ENCODE data around the gene LUC7L2. TPM values are rescaled to one million over a fixed set of nuclear protein-coding genes. Genes with fewer than 3 reads are reported as not detected.

Gene LUC7L2
- total and polyA plus RNA-seq, 2 donors (not counting 1 experiment from before 2014, with no cell fraction given): 26.5 to 142 TPM

GRCh38 chr7:139421123-139421522 is 61.4 kb downstream of the LUC7L2 start:
- no peaks in the 10 kb centered on the region for H3K9me3 Mint-ChIP-seq (ENCODE audit: insufficient read depth)
- H3K4me3 Mint-ChIP-seq: no peak overlapping the region
- H3K4me1 Mint-ChIP-seq: no peaks in the 10 kb centered on the region
- no peak overlapping the region for H3K4me2 ChIP-seq (replicated peaks; ENCODE audit: low read depth, low read length, poor library complexity, severe bottlenecking)
- DNase-seq (no peak), ATAC-seq (ENCODE audit: low read depth) (no peak)
- WGBS (ENCODE audit: insufficient coverage): no CpG with 5 or more reads among the region's 1 CpG
- H3K27ac Mint-ChIP-seq: no peak overlapping the region
- no peaks in the 10 kb centered on the region for H4K20me1 ChIP-seq (ENCODE audit: control insufficient read depth, insufficient read depth, low read length, poor library complexity, severe bottlenecking)
- TF ChIP-seq, protein P1, sequence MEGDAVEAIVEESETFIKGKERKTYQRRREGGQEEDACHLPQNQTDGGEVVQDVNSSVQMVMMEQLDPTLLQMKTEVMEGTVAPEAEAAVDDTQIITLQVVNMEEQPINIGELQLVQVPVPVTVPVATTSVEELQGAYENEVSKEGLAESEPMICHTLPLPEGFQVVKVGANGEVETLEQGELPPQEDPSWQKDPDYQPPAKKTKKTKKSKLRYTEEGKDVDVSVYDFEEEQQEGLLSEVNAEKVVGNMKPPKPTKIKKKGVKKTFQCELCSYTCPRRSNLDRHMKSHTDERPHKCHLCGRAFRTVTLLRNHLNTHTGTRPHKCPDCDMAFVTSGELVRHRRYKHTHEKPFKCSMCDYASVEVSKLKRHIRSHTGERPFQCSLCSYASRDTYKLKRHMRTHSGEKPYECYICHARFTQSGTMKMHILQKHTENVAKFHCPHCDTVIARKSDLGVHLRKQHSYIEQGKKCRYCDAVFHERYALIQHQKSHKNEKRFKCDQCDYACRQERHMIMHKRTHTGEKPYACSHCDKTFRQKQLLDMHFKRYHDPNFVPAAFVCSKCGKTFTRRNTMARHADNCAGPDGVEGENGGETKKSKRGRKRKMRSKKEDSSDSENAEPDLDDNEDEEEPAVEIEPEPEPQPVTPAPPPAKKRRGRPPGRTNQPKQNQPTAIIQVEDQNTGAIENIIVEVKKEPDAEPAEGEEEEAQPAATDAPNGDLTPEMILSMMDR (IDR thresholded peaks at IDR 0.05): no peak
- TF ChIP-seq EZH2 (IDR thresholded peaks at IDR 0.05; ENCODE audit: borderline replicate concordance, insufficient read depth, low read depth, low read length, poor library complexity, severe bottlenecking): no peak
- H3K4me1 ChIP-seq (ENCODE audit: control insufficient read depth in 2 of 2, insufficient read depth in 2 of 2, low read length in 2 of 2): no peaks in the 10 kb centered on the region
- H3K79me2 ChIP-seq (ENCODE audit: control insufficient read depth, insufficient read depth, low read length): no peaks in the 10 kb centered on the region
- no peak overlapping the region for H3K4me3 ChIP-seq (ENCODE audit: control extremely low read depth in 1 of 5, extremely low read depth in 1 of 5, insufficient read depth in 1 of 5, low read depth in 2 of 5, low read length in 4 of 5)
- no peak overlapping the region for H2AFZ ChIP-seq (ENCODE audit: insufficient read depth, low read depth, low read length, poor library complexity, severe bottlenecking)
- CTCF ChIA-PET: interaction anchor here (1.8 kb wide), 1 partner anchor 10 kb away, joined by 3 read pairs; no protein-coding TSS in a partner anchor
- H3K36me3 ChIP-seq (replicated peaks in 1 of 2; ENCODE audit: control extremely low read depth in 1 of 2, control insufficient read depth in 1 of 2, extremely low read depth in 1 of 2, insufficient read depth in 2 of 2, low read length in 1 of 2): peaks cover 21 to 65% of the 10 kb centered on the region in 2 experiments
- no peaks in the 10 kb centered on the region for H3K9me3 ChIP-seq (ENCODE audit: control extremely low read depth in 1 of 3, control insufficient read depth in 2 of 3, insufficient read depth in 1 of 3, low read length in 2 of 3)
- H3K27ac ChIP-seq (ENCODE audit: low read length in 2 of 2): no peak overlapping the region
- no peaks in the 10 kb centered on the region for H3K27me3 Mint-ChIP-seq
- no peaks in the 10 kb centered on the region for H3K27me3 ChIP-seq (replicated peaks in 1 of 4; ENCODE audit: control extremely low read depth in 1 of 4, control insufficient read depth in 3 of 4, insufficient read depth in 4 of 4, low read length in 3 of 4)
- intact Hi-C loops (cut with micrococcal nuclease): no loop called here
- H3K9ac ChIP-seq (ENCODE audit: low read length): no peak overlapping the region
- POLR2A ChIA-PET: no interaction called here

GRCh38 chr7:139422126-139422525 is 62.4 kb downstream of the LUC7L2 start:
- POLR2A ChIA-PET: no interaction called here
- H3K27me3 ChIP-seq (replicated peaks in 1 of 4; ENCODE audit: control extremely low read depth in 1 of 4, control insufficient read depth in 3 of 4, insufficient read depth in 4 of 4, low read length in 3 of 4): no peaks in the 10 kb centered on the region
- DNase-seq (no peak), ATAC-seq (ENCODE audit: low read depth) (no peak)
- no peak overlapping the region for H2AFZ ChIP-seq (ENCODE audit: insufficient read depth, low read depth, low read length, poor library complexity, severe bottlenecking)
- Mint-ChIP-seq H3K27ac (no peak overlapping the region), H3K9me3 (ENCODE audit: insufficient read depth) (no peaks in the 10 kb centered on the region), H3K4me1 (no peaks in the 10 kb centered on the region), H3K27me3 (no peaks in the 10 kb centered on the region), H3K4me3 (no peak overlapping the region)
- intact Hi-C loops (cut with micrococcal nuclease): no loop called here
- 96% methylated on average over 7 of the region's 7 CpGs for WGBS (ENCODE audit: insufficient coverage)
- no peak overlapping the region for H3K4me2 ChIP-seq (replicated peaks; ENCODE audit: low read depth, low read length, poor library complexity, severe bottlenecking)
- H3K79me2 ChIP-seq (ENCODE audit: control insufficient read depth, insufficient read depth, low read length): no peaks in the 10 kb centered on the region
- no peaks in the 10 kb centered on the region for H3K9me3 ChIP-seq (ENCODE audit: control extremely low read depth in 1 of 3, control insufficient read depth in 2 of 3, insufficient read depth in 1 of 3, low read length in 2 of 3)
- no peak overlapping the region for H3K4me3 ChIP-seq (ENCODE audit: control extremely low read depth in 1 of 5, extremely low read depth in 1 of 5, insufficient read depth in 1 of 5, low read depth in 2 of 5, low read length in 4 of 5)
- no peak overlapping the region for H3K27ac ChIP-seq (ENCODE audit: low read length in 2 of 2)
- CTCF ChIA-PET: interaction anchor here (1.0 to 1.8 kb wide), 2 partner anchors 9 to 12 kb away, joined by 3 to 5 read pairs; no protein-coding TSS in a partner anchor
- no peaks in the 10 kb centered on the region for H3K4me1 ChIP-seq (ENCODE audit: control insufficient read depth in 2 of 2, insufficient read depth in 2 of 2, low read length in 2 of 2)
- H3K36me3 ChIP-seq (replicated peaks in 1 of 2; ENCODE audit: control extremely low read depth in 1 of 2, control insufficient read depth in 1 of 2, extremely low read depth in 1 of 2, insufficient read depth in 2 of 2, low read length in 1 of 2): peaks cover 21 to 55% of the 10 kb centered on the region in 2 experiments
- TF ChIP-seq EZH2 (IDR thresholded peaks at IDR 0.05; ENCODE audit: borderline replicate concordance, insufficient read depth, low read depth, low read length, poor library complexity, severe bottlenecking): no peak
- TF ChIP-seq, protein P1 (IDR thresholded peaks at IDR 0.05): no peak
- H3K9ac ChIP-seq (ENCODE audit: low read length): no peak overlapping the region
- H4K20me1 ChIP-seq (ENCODE audit: control insufficient read depth, insufficient read depth, low read length, poor library complexity, severe bottlenecking): no peaks in the 10 kb centered on the region

All from B cell (primary cell).